ENCODE results near the gene POLE4.

The POLE4 gene

DNA sequence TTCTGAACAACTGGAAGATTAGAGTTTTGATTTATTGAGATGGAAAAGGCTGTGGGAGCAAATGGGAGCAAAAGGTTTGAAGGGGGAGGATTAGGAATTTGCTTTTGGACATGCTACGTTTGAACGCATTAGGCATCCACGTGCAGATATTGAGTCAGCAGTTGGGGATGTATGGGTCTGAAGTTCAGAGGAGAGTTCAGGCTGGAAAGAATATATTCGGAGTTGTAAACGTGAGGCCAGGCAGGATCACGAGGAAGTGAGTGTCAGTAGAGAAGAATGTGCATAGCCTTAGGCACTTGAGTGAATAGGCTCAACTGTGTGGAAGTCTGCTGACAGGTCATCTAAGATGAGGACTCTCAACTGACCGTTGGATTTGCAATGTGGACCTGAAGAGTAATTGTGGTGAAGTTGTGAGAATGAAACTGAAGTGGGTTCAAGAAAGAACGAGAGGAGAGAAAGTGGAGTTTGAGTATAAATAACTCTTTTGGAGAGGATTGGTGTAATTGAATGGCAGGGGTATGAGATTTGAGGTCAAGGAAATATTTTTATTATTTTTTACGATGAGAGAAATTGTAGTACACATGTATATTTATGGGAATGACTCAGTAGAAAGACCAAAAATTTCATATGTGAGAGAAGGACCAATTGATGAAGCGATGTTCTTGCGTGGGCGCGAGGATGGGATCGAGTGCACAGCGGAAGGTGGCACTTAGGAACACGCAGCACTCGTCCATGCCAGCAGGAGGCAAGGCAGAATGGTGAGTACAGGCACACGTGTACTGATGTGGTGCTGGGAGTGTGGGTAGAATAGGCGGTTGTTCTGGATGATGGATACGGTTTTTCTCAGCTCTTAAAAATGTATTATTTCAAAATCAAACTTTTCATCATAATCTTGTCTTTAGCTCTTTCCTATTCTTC, 40.5 kb upstream of the POLE4 start:
- peak; percentile 59 to 66 for DNase-seq (ENCODE audit: low read depth in 2 of 2)
- TF ChIP-seq CTCF (IDR thresholded peaks at IDR 0.05; ENCODE audit: low read depth, low read length): no peak
- no peak overlapping the region for H3K4me3 ChIP-seq (replicated peaks in 1 of 2; ENCODE audit: low read depth in 2 of 2, low read length in 2 of 2)

- peak; percentile 71 for TF ChIP-seq CTCF (IDR thresholded peaks at IDR 0.05; ENCODE audit: low read depth, low read length)
- peak overlapping the region; percentile 42 to 44 for H3K4me3 ChIP-seq (replicated peaks in 1 of 2; ENCODE audit: low read depth in 2 of 2, low read length in 2 of 2)
- peak; percentile 57 to 69 for DNase-seq (ENCODE audit: low read depth in 2 of 2)
Measured at GRCh38 chr2:74919827-74920226, 38.6 kb upstream of the POLE4 start.

- no peak overlapping the region for H3K4me3 ChIP-seq (replicated peaks in 1 of 2; ENCODE audit: low read depth in 2 of 2, low read length in 2 of 2)
- TF ChIP-seq CTCF (IDR thresholded peaks at IDR 0.05; ENCODE audit: low read depth, low read length): no peak
- DNase-seq (ENCODE audit: low read depth in 2 of 2): no peak
Measured at GRCh38 chr2:74921236-74921736, 37.2 kb upstream of the POLE4 start.

GRCh38 chr2:74922592-74923227, 35.7 kb upstream of the POLE4 start:
- no peak overlapping the region for H3K4me3 ChIP-seq (replicated peaks in 1 of 2; ENCODE audit: low read depth in 2 of 2, low read length in 2 of 2)
- TF ChIP-seq CTCF (IDR thresholded peaks at IDR 0.05; ENCODE audit: low read depth, low read length): no peak
- DNase-seq (ENCODE audit: low read depth in 2 of 2): peak; percentile 59 to 85

DNA sequence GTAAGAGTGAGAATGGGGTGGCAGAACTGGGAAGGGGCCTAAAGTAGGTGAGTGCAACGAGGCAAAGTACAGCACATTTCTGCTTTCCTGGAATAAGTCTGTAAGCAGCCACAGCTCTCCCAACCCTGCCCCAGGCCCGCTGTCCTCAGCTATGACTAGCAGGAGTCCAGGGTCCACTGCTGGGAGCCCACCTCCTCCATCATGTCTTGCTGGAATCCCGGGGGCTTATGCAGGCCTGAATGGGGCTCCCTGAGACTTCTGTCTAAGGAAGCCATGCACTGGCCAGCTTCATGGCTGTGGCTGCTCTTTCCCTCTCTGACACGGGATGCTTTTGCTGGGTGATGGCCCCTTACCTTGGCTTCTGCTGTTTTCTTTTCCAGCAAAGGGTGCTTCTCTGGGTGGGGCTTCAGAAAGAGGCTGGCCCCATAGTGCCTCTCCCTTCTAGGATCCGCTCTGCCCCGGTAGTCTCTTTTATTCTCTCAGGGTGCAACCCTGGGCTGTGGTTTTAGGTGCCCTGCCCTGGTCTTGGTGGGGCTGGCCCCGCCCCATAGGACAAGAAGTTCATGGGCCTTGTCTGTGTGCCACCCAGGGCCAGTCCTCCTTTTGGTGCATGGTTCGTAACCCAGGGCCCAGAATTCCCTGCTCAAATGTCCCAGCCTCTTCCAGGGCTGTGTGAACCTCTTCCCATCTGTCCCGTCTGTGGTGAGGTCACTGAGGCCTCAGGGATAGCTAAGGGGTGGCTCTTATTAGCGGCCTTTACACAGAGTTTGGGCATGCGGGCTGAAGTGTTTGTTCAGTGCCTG, 33.8 kb upstream of the POLE4 start:
- H3K4me3 ChIP-seq (replicated peaks in 1 of 2; ENCODE audit: low read depth in 2 of 2, low read length in 2 of 2): no peak overlapping the region
- no peak for TF ChIP-seq CTCF (IDR thresholded peaks at IDR 0.05; ENCODE audit: low read depth, low read length)
- no peak for DNase-seq (ENCODE audit: low read depth in 2 of 2)

GRCh38 chr2:74925361-74925786, 33.1 kb upstream of the POLE4 start:
- no peak for DNase-seq (ENCODE audit: low read depth in 2 of 2)
- TF ChIP-seq CTCF (IDR thresholded peaks at IDR 0.05; ENCODE audit: low read depth, low read length): no peak
- H3K4me3 ChIP-seq (replicated peaks in 1 of 2; ENCODE audit: low read depth in 2 of 2, low read length in 2 of 2): no peak overlapping the region

All from cardiac fibroblast (primary cell).